Aorta (tissue), 5 donors: ENCODE measurements around the gene ACMSD. TPM values are rescaled to one million over a fixed set of nuclear protein-coding genes. Genes with fewer than 3 reads are reported as not detected.

Experiments
- ATAC-seq: fragments of 200-7000 bp; cut with Tn5 transposase; one replicate; pipeline ENCODE4 v1.9.1; 2022; ENCODE audit warnings: moderate library complexity; ENCODE audit not compliant: low FRiP score
- DNase-seq, 2 donors: peaks; one replicate each; pipeline ENCODE4 v3.0.0-alpha.2; 2020
- H3K27ac ChIP-seq, 2 donors: one replicate each; pipeline ENCODE4 v1.5.1; 2013; ENCODE audit warnings: low read length in 2 of 2, mild to moderate bottlenecking in 2 of 2, moderate library complexity in 2 of 2, control low read depth in 1 of 2, inconsistent platforms in 1 of 2, low read depth in 1 of 2
- H3K27me3 ChIP-seq, 2 donors: one replicate each; pipeline ENCODE4 v1.6.1; 2013; ENCODE audit warnings: control low read depth in 1 of 2, low read length in 1 of 2, mild to moderate bottlenecking in 1 of 2, moderate library complexity in 1 of 2; ENCODE audit not compliant: insufficient read depth in 2 of 2, control insufficient read depth in 1 of 2
- H3K36me3 ChIP-seq, 2 donors: one replicate each; pipeline ENCODE4 v1.6.1; 2013; ENCODE audit warnings: control low read depth in 1 of 2, low read length in 1 of 2, mild to moderate bottlenecking in 1 of 2; ENCODE audit not compliant: insufficient read depth in 2 of 2, control insufficient read depth in 1 of 2
- H3K4me1 ChIP-seq, 2 donors: one replicate each; pipeline ENCODE4 v1.6.1; 2013; ENCODE audit warnings: low read length in 2 of 2, control low read depth in 1 of 2, mild to moderate bottlenecking in 1 of 2, moderate library complexity in 1 of 2; ENCODE audit not compliant: insufficient read depth in 2 of 2, control insufficient read depth in 1 of 2
- H3K4me3 ChIP-seq, 2 donors: one replicate each; pipeline ENCODE4 v1.5.1; 2013; ENCODE audit warnings: low read length in 2 of 2, control low read depth in 1 of 2, mild to moderate bottlenecking in 1 of 2
- H3K9me3 ChIP-seq: one replicate; pipeline ENCODE4 v1.6.1; 2013; ENCODE audit warnings: mild to moderate bottlenecking, low read length; ENCODE audit not compliant: control insufficient read depth
- WGBS, 2 donors: extraction: QIAGEN DNeasy Blood & Tissue Kit; methylation state at CpG; one replicate each; pipeline ENCODE4 v1.1.7; 2013; 5-methylcytosine and 5-hydroxymethylcytosine counted together
- intact Hi-C, 2 donors: fragments of 100-400 bp; cut with DNase I; formaldehyde crosslinking; loops; one replicate each; pipeline versions ENCODE4 v1.14.2 to v1.15.0; 2022
- microRNA-seq, 2 donors: library from miRNA; unstranded; fragments of <30 nt; microRNA quantifications; one replicate each; pipeline ENCODE4 v1.2.0, GENCODE V29; 2020
- polyA plus RNA-seq, 2 donors: library from polyadenylated mRNA; stranded (reverse); fragments of 200-250 nt; gene quantifications; one replicate each; pipeline ENCODE4 v1.2.3, GENCODE V29; 2013
- total RNA-seq, 2 donors: library from RNA; stranded (reverse); fragmentation: NEBNext Ultra II Directional; extraction: Animal tissue kit (Norgen Biotek cat#: 25700); gene quantifications; one replicate each; pipeline ENCODE4 v1.2.1, GENCODE V29; 2021
- donor health status: healthy with polysubstance abuse.
- donor health status: Bipolar disorder and iron deficiency.
- donor health status: DM: no; HTN: no; CAD: no.
- donor health status: DM: no; HTN: no; CAD: no.
- donor health status: DM: yes; HTN: yes; CAD: no.

Gene ACMSD
- total and polyA plus RNA-seq, 4 donors, result not detected

GRCh38 chr2:134934641-134935040 is 96.2 kb downstream of the ACMSD start:
- H3K27ac ChIP-seq, result no peak overlapping the region
- DNase-seq (no peak), ATAC-seq (no peak)
- H3K9me3 ChIP-seq, result no peaks in the 10 kb centered on the region
- WGBS, 2 donors, result 15 to 19% methylated on average over 1 of the region's 1 CpG
- no peaks in the 10 kb centered on the region for H3K27me3 ChIP-seq
- intact Hi-C loops, result no loop called here
- H3K36me3 ChIP-seq, result peaks cover 0 to 3% of the 10 kb centered on the region in 2 donors
- H3K4me1 ChIP-seq, result no peaks in the 10 kb centered on the region
- H3K4me3 ChIP-seq, result no peak overlapping the region

DNA sequence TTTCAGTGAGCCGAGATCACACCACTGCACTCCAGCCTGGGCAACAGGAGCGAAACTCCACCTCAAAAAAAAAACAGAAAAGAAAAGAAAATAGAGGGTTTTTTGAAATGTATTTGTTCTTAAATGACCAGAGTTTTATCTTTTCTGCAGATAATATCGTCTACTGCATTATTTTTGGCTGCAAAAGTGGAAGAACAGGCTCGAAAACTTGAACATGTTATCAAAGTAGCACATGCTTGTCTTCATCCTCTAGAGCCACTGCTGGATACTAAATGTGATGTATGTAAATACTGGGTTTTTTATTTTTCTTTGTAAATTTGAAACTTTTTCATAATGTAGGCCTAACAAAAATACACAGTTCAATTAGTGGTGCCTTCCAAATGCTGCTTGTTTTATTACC is 98.3 kb downstream of the ACMSD start:
- WGBS, 2 donors, result 48 to 49% methylated on average over 4 of the region's 4 CpGs
- Histone ChIP-seq H3K27ac (no peak overlapping the region), H3K27me3 (no peaks in the 10 kb centered on the region), H3K4me3 (no peak overlapping the region), H3K9me3 (no peaks in the 10 kb centered on the region), H3K36me3 (peaks cover 3 to 6% of the 10 kb centered on the region in 2 donors), H3K4me1 (no peaks in the 10 kb centered on the region)
- ATAC-seq, result no peak
- no peak for DNase-seq
- intact Hi-C loops, result no loop called here

DNA sequence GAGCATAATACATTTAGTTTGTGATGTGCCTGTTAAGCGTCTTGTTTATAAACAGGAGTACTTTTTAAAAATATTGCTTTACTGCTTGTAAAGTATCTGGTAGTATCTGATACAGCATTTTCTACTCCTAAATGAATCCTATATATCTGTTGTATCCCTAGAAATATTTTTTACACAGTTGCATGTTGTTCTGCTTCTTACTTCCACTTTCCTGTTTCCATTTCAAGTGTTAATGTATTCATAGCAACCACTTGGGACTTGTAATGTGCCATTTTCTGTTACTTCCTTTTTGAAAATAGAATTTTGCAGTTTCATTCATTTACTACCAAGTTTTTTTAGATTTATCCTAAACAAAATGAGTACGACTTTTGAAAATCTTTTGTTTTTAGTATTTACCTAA is 105.1 kb downstream of the ACMSD start:
- peaks cover 3 to 6% of the 10 kb centered on the region in 2 donors for H3K36me3 ChIP-seq
- ATAC-seq (no peak), DNase-seq (no peak)
- no peaks in the 10 kb centered on the region for H3K9me3 ChIP-seq
- WGBS, 2 donors, result 86 to 88% methylated on average over 2 of the region's 2 CpGs
- peaks cover 0 to 1% of the 10 kb centered on the region in 2 donors for H3K4me1 ChIP-seq
- no peak overlapping the region for H3K27ac ChIP-seq
- intact Hi-C loops, result no loop called here
- no peaks in the 10 kb centered on the region for H3K27me3 ChIP-seq
- H3K4me3 ChIP-seq, result no peak overlapping the region

DNA sequence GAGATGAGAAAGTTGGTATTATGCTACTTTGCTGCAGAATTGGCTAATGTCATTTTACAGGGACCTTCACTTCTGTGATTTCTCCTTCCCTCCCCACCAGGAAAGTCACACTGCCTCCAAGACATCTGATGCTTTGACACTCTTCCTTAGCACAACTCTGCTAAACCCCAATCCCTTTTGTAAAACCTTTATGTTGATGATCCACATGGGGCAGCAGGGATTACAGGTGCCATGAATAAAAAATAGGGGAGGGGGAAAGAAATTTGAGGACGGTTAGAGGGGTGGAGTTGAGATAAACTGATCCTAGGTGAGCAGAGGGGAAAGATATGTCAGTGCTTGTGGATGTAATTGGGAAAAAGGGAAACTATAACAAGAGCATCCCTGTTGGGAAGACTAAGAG is 106.6 kb downstream of the ACMSD start:
- Histone ChIP-seq H3K36me3 (peaks cover under 1% of the 10 kb centered on the region in 2 donors), H3K4me1 (peaks cover 0 to 1% of the 10 kb centered on the region in 2 donors), H3K9me3 (no peaks in the 10 kb centered on the region), H3K27me3 (no peaks in the 10 kb centered on the region), H3K27ac (no peak overlapping the region), H3K4me3 (no peak overlapping the region)
- ATAC-seq (no peak), DNase-seq (no peak)
- WGBS, 2 donors, result 56 to 70% methylated on average over 1 of the region's 1 CpG
- intact Hi-C loops, result no loop called here

DNA sequence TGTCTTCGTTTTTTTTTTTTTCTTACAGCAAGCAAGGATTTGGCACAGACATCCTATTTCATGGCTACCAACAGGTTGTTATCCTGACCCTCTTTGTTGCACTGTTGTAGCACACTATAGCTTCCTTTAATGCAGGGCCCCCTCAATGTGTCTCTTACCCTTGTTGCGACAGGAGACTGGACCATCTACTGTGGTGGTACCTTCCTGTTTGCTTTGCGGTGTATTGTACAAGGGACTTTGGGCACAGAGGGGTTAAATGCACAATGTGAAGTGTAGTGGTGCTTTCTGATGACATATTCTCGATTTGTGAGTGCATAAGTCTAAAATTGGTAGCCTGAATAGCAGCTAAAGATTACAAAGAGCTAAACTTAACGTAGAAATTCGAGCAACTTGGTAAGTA is 107.7 kb downstream of the ACMSD start:
- DNase-seq (no peak), ATAC-seq (no peak)
- WGBS, 2 donors, result 79 to 80% methylated on average over 6 of the region's 6 CpGs
- H3K27ac ChIP-seq, result no peak overlapping the region
- peaks cover 2 to 5% of the 10 kb centered on the region in 2 donors for H3K36me3 ChIP-seq
- H3K4me1 ChIP-seq, result peaks cover 0 to 1% of the 10 kb centered on the region in 2 donors
- no peaks in the 10 kb centered on the region for H3K9me3 ChIP-seq
- H3K4me3 ChIP-seq, result no peak overlapping the region
- intact Hi-C loops, result no loop called here
- no peaks in the 10 kb centered on the region for H3K27me3 ChIP-seq

GRCh38 chr2:134949981-134950708 is 111.7 kb downstream of the ACMSD start:
- Histone ChIP-seq H3K27me3 (no peaks in the 10 kb centered on the region), H3K4me1 (no peaks in the 10 kb centered on the region), H3K4me3 (no peak overlapping the region), H3K9me3 (no peaks in the 10 kb centered on the region), H3K36me3 (peaks cover 5 to 7% of the 10 kb centered on the region in 2 donors), H3K27ac (no peak overlapping the region)
- no peak for ATAC-seq
- intact Hi-C loops, result no loop called here
- 88% methylated on average over 7 of the region's 7 CpGs for WGBS, 2 donors
- no peak for DNase-seq

DNA sequence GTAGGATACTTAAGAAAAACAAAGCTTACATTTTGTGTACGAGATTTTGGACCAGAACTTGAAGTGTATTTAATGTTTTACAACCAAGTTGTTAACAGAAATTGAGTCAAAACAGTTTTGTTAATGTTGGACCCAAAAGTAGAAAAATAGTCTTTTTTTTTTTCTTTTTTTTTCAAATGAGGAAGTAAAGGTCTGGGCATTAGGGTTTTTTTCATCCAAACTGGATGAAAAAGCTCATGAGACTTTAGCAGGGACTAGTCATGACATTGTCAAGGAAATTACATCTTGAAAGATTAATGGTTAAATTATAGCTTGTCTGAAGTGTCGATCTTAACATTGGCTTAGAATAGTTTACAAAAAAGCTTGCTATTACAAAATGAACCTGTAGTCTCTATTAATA is 112.5 kb downstream of the ACMSD start:
- H3K9me3 ChIP-seq, result no peaks in the 10 kb centered on the region
- H3K27me3 ChIP-seq, result no peaks in the 10 kb centered on the region
- H3K4me3 ChIP-seq, result no peak overlapping the region
- DNase-seq (no peak), ATAC-seq (no peak)
- intact Hi-C loops, result no loop called here
- 53 to 60% methylated on average over 2 of the region's 2 CpGs for WGBS, 2 donors
- no peaks in the 10 kb centered on the region for H3K4me1 ChIP-seq
- no peak overlapping the region for H3K27ac ChIP-seq
- H3K36me3 ChIP-seq, result peaks cover 6 to 8% of the 10 kb centered on the region in 2 donors

Small RNA genes lying within 50 kb of the gene (microRNA-seq; reads per million reads assigned to microRNA genes)
- gene MIR5590, result 0 reads per million in 2 donors

Other genes starting within 250 kb of the ACMSD start
- under 1 TPM; 0.36 to 0.62 TPM for gene TMEM163, start 119.6 kb upstream of the ACMSD start, total RNA-seq
- gene TMEM163, start 119.6 kb upstream of the ACMSD start, polyA plus RNA-seq, result under 1 TPM in 1 of 2 donors, not detected in 1; 0.25 TPM
- 10 to 100 TPM; 35.9 to 49.9 TPM for gene CCNT2, start 80.2 kb downstream of the ACMSD start, total RNA-seq
- gene CCNT2, start 80.2 kb downstream of the ACMSD start, polyA plus RNA-seq, result 10 to 100 TPM in 1 of 2 donors, 1 to 10 TPM in 1; 3.0 to 13.5 TPM
- gene MAP3K19, start 208.8 kb downstream of the ACMSD start, total RNA-seq, result not detected
- not detected for gene MAP3K19, start 208.8 kb downstream of the ACMSD start, polyA plus RNA-seq
- 10 to 100 TPM; 61.2 to 86.1 TPM for gene RAB3GAP1, start 213.7 kb downstream of the ACMSD start, total RNA-seq
- 10 to 100 TPM; 30.2 to 36.8 TPM for gene RAB3GAP1, start 213.7 kb downstream of the ACMSD start, polyA plus RNA-seq